ENCODE data around the gene ECHS1.

ECHS1 gene

GRCh38 chr10:133339708-133340380, 33.3 kb downstream of the ECHS1 start:
- DNase-seq (ENCODE audit: low read depth) = no peak

GRCh38 chr10:133338080-133339071, 34.8 kb downstream of the ECHS1 start:
- DNase-seq (ENCODE audit: low read depth) = no peak

GRCh38 chr10:133337370-133337725, 35.8 kb downstream of the ECHS1 start:
- no peak for DNase-seq (ENCODE audit: low read depth)

- DNase-seq (ENCODE audit: low read depth) = peak; percentile 44
Observed at GRCh38 chr10:133336577-133337369, 36.4 kb downstream of the ECHS1 start, which contains the start of gene CALY. Gene CALY (minus strand): TSS chr10:133336896. CDS start chr10:133328989, 7,907 bp downstream.

- no peak for DNase-seq (ENCODE audit: low read depth)
Observed at GRCh38 chr10:133336118-133336576, 37.0 kb downstream of the ECHS1 start.

GRCh38 chr10:133335246-133336117, 37.7 kb downstream of the ECHS1 start:
- peak; percentile 66 for DNase-seq (ENCODE audit: low read depth)

GRCh38 chr10:133334503-133335245, 38.5 kb downstream of the ECHS1 start:
- no peak for DNase-seq (ENCODE audit: low read depth)

- no peak for DNase-seq (ENCODE audit: low read depth)
Observed at GRCh38 chr10:133332936-133333699, 40.0 kb downstream of the ECHS1 start.

GRCh38 chr10:133329491-133330202, 43.5 kb downstream of the ECHS1 start:
- DNase-seq (ENCODE audit: low read depth) = peak; percentile 85

- no peak for DNase-seq (ENCODE audit: low read depth)
Observed at GRCh38 chr10:133328358-133329343, 44.5 kb downstream of the ECHS1 start.

- DNase-seq (ENCODE audit: low read depth) = no peak
Observed at GRCh38 chr10:133327651-133328357, 45.4 kb downstream of the ECHS1 start.

- no peak for DNase-seq (ENCODE audit: low read depth)
Observed at GRCh38 chr10:133326745-133327650, 46.2 kb downstream of the ECHS1 start.

- DNase-seq (ENCODE audit: low read depth) = no peak
Observed at GRCh38 chr10:133326223-133326551, 47.0 kb downstream of the ECHS1 start.

- no peak for DNase-seq (ENCODE audit: low read depth)
Observed at GRCh38 chr10:133325440-133326222, 47.5 kb downstream of the ECHS1 start.

- no peak for DNase-seq (ENCODE audit: low read depth)
Observed at GRCh38 chr10:133324857-133325260, 48.3 kb downstream of the ECHS1 start.
